HG03039 (cell line): ENCODE results near the gene PLEK.
A peak's percentile ranks its signal among the peaks of the same experiment; 100 is the strongest.
"Not testable (repeated sequence)": the region's sequence is repeated elsewhere in the genome, so short reads cannot be mapped to it uniquely, and the experiment has no call there.

Experiments used
- ATAC-seq: cut with Tn5 transposase; IDR thresholded peaks from one replicate; pipeline ENCODE4 v1.9.1; 2021; ENCODE audit warnings: mild to moderate bottlenecking, moderate library complexity; ENCODE audit not compliant: unreplicated experiment

The PLEK gene

GRCh38 chr2:68352651-68353391, 12.3 kb upstream of the PLEK start:
- no peak for ATAC-seq

- ATAC-seq = no peak
Measured at GRCh38 chr2:68356599-68357239, 8.4 kb upstream of the PLEK start.

GRCh38 chr2:68357605-68358337, 7.3 kb upstream of the PLEK start:
- ATAC-seq = peak; percentile 55

DNA sequence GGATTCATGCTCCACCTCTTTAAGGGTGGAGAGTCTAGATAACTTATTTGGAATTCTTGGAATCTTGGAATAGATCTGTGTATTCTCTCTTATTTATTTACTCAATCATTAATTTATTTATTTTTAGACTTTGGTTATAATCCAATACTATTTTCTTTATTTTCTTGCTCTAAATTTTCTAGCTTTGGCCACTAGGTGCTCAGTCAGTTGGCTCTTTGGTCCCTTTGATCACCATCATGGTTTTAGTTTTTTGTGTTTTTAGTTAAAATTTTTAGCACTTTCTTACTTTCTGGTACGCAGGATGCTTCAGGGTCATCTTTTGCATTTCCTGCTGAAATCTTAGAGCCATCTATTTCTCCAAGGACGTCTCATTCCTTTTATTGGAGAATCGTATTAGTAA, 5.2 kb upstream of the PLEK start:
- ATAC-seq = no peak

DNA sequence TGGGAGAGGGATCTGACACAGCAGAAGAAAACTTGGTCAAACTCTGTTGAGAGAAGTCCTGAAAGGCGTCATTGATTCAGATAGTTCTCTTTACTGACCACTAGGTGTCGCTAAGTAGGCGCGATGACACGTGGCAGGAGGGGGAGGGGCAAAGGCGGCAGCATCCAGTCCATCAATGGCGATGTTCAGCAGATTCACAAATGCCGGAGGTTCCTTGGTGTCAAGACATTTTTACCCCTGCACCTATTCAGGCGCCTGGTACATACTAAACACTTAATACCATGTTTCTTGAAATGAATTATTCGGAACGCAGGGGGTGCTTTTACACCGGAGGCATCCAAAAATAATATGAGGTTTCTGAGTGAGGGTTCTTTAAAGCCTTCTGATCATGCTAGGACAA, 3.0 kb upstream of the PLEK start:
- peak; percentile 35 for ATAC-seq

GRCh38 chr2:68362749-68363148, 2.3 kb upstream of the PLEK start:
- no peak for ATAC-seq

- ATAC-seq = no peak
Measured at GRCh38 chr2:68363721-68364120, 1.4 kb upstream of the PLEK start.

- peak; percentile 40 for ATAC-seq
Measured at GRCh38 chr2:68366083-68366560, 1.0 kb downstream of the PLEK start.

- ATAC-seq = no peak
Measured at GRCh38 chr2:68367953-68368653, 3.0 kb downstream of the PLEK start.

- ATAC-seq = no peak
Measured at GRCh38 chr2:68368654-68369336, 3.7 kb downstream of the PLEK start.

- ATAC-seq = no peak
Measured at GRCh38 chr2:68369337-68369734, 4.3 kb downstream of the PLEK start.

- no peak for ATAC-seq
Measured at GRCh38 chr2:68371138-68371537, 6.1 kb downstream of the PLEK start.

GRCh38 chr2:68371581-68371980, 6.5 kb downstream of the PLEK start:
- ATAC-seq = peak; percentile 36

DNA sequence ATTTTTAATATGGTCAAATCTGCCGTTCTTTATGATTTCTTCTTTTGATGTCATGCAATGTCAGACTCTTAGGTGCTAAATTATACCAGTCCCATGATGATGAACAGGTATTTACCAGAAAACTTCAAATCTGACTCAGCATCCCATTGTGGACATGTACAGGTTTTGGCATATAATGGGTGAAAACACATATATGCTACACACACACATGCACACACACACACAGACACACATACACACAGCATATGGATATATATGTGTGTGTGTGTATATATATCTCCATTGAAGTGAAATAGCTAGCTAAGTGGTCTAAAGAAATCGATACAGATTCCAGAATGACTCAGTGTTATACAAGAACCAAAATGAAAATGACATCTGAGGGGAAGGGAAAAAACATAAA, 7.4 kb downstream of the PLEK start:
- no peak for ATAC-seq

GRCh38 chr2:68374184-68374583, 9.1 kb downstream of the PLEK start:
- no peak for ATAC-seq

- ATAC-seq = no peak
Measured at GRCh38 chr2:68375582-68375981, 10.5 kb downstream of the PLEK start.

DNA sequence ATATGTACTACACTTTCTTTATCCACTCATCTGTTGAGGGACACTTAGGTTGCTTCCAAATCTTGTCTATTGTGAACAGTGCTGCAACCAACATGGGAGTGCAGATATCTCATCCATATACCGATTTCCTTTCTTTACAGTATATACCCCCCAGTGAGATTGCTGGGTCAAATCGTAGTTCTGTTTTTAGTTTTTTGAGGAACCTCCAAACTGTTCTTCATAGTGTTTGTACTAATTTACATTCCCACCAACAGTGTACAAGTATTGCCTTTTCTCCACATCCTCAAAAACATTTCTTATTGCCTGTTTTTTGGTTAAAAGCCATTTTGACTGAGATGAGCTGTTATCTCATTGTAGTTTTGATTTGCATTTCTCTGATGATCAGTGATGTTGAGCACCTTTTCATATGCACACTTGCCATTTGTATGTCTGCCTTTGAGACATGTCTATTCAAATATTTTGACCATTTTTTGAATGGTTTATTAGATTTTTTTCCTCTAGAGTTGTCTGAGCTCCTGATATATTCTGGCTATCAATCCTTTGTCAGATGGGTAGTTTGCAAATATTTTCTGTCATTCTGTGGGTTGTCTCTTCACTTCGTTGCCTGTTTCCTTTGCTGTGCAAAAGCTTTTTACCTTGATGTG, 12.2 kb downstream of the PLEK start:
- ATAC-seq = no peak

DNA sequence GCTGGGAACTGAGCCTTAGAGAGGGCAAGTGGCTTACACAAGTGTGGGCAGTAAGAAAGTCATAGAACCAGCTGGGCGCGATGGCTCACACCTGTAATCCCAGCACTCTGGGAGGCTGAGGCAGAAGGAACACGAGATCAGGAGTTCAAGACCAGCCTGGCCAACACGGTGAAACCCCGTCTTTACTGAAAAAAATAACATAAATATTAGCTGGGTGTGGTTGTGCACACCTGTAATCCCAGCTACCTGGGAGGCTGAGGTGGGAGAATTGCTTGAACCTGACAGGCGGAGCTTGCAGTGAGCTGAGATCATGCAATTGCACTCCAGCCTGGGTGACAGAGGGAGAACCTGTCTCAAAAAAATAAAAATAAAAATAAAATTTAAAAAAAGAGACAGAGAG, 13.7 kb downstream of the PLEK start:
- ATAC-seq = not testable (repeated sequence)

DNA sequence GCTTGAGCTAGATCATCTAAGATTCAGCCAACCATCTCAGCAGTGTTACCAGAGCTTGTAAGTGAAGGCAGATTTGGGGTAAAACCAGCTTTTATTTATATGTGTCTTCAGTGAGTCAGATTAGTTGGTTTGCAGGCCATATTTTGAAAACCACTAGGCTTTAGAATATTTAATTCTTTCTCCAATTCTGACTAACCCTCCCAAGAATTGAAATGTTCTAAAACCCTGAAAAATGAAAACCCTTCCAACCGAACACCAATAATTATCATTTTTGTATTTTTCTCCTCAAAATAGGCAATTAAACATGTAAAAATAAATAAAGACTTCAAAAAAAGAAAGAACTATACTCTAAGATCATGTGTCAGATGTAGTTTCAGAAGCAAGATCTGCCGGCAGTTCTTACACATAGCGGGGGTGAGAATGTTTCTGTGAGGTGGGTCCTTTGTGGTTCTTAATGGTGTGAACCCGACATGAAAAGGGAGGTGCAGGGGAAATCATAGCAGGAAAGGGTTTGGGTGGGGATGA, 14.2 kb downstream of the PLEK start:
- ATAC-seq = no peak

GRCh38 chr2:68383778-68384177, 18.7 kb downstream of the PLEK start:
- ATAC-seq = no peak
